Keratinocyte (primary cell): ENCODE data around the gene TMEM259. TPM values are rescaled to one million over a fixed set of nuclear protein-coding genes. Genes with fewer than 3 reads are reported as not detected.

Experiments
- DNase-seq: peaks from one replicate; pipeline ENCODE4 v3.0.0-alpha.2; 2011; ENCODE audit warnings: low read depth, missing footprints, low spot score
- FAIRE-seq: peaks from 2 replicates; lab custom pipeline; 2011; peaks lifted over from hg19 to GRCh38; lab: Jason Lieb, UNC
- H2AFZ ChIP-seq: 2 replicates; pipeline ENCODE4 v1.6.0; 2012; ENCODE audit warnings: low read length, control low read depth, inconsistent platforms; ENCODE audit not compliant: control insufficient read depth
- H3K27ac ChIP-seq: 2 replicates; pipeline ENCODE4 v1.5.1; 2011; ENCODE audit warnings: low read length; ENCODE audit not compliant: control insufficient read depth, insufficient read depth
- H3K27me3 ChIP-seq: 3 replicates; pipeline ENCODE4 v1.6.0; 2011; ENCODE audit warnings: low read length; ENCODE audit not compliant: control insufficient read depth, insufficient read depth; ENCODE audit errors: extremely low read depth
- H3K36me3 ChIP-seq, 2 experiments: 2 replicates in 1 of 2; 3 replicates in 1 of 2; pipeline ENCODE4 v1.5.1; 2011; ENCODE audit warnings: low read length in 2 of 2, mild to moderate bottlenecking in 1 of 2; ENCODE audit not compliant: control insufficient read depth in 2 of 2, insufficient read depth in 2 of 2; ENCODE audit errors: extremely low read depth in 1 of 2
- H3K4me1 ChIP-seq: 3 replicates; pipeline ENCODE4 v1.5.1; 2011; ENCODE audit warnings: low read length; ENCODE audit not compliant: control insufficient read depth, insufficient read depth; ENCODE audit errors: extremely low read depth
- H3K4me2 ChIP-seq: 3 replicates; pipeline ENCODE4 v1.6.0; 2011; ENCODE audit warnings: low read depth, low read length; ENCODE audit not compliant: control insufficient read depth, insufficient read depth; ENCODE audit errors: extremely low read depth
- H3K4me3 ChIP-seq, 3 experiments: fragments of 200-600 bp in 1 of 3; sonication (generic) in 1 of 3; 2 replicates in 2 of 3; 3 replicates in 1 of 3; pipeline ENCODE4 v1.5.1; 2011 to 2016; ENCODE audit warnings: low read length in 3 of 3, mild to moderate bottlenecking in 3 of 3, control low read depth in 2 of 3, inconsistent platforms in 1 of 3, low read depth in 1 of 3, mixed read lengths in 1 of 3, mixed run types in 1 of 3, moderate library complexity in 1 of 3; ENCODE audit not compliant: control insufficient read depth in 2 of 3, insufficient read depth in 2 of 3; ENCODE audit errors: extremely low read depth in 1 of 3
- H3K79me2 ChIP-seq: 2 replicates; pipeline ENCODE4 v1.6.0; 2012; ENCODE audit warnings: low read length; ENCODE audit not compliant: control insufficient read depth, insufficient read depth
- H3K9ac ChIP-seq: 3 replicates; pipeline ENCODE4 v1.6.0; 2011; ENCODE audit warnings: low read length; ENCODE audit not compliant: control insufficient read depth, insufficient read depth; ENCODE audit errors: extremely low read depth
- H3K9me1 ChIP-seq: 3 replicates; pipeline ENCODE4 v1.6.0; 2011; ENCODE audit warnings: low read length; ENCODE audit not compliant: control insufficient read depth, insufficient read depth; ENCODE audit errors: extremely low read depth
- H3K9me3 ChIP-seq: 2 replicates; pipeline ENCODE4 v1.5.1; 2012; ENCODE audit warnings: low read depth, low read length; ENCODE audit not compliant: control insufficient read depth
- H4K20me1 ChIP-seq: 3 replicates; pipeline ENCODE4 v1.6.0; 2011; ENCODE audit warnings: low read length; ENCODE audit not compliant: control insufficient read depth, insufficient read depth; ENCODE audit errors: extremely low read depth
- CTCF ChIP-seq, 3 experiments: IDR thresholded peaks in 1 of 3; conservative IDR thresholded peaks in 1 of 3; optimal IDR thresholded peaks in 1 of 3; 2 replicates in 2 of 3; 3 replicates in 1 of 3; pipeline versions ENCODE3 to v1.5.1; 2011; ENCODE audit warnings: low read length in 3 of 3, mild to moderate bottlenecking in 3 of 3, moderate library complexity in 2 of 3, control low read depth in 1 of 3, inconsistent platforms in 1 of 3; ENCODE audit not compliant: insufficient read depth in 2 of 3; ENCODE audit errors: extremely low read depth in 1 of 3
- EZH2 ChIP-seq: IDR thresholded peaks from one replicate; pipeline ENCODE4 v1.6.1; 2012; ENCODE audit warnings: inconsistent platforms, mild to moderate bottlenecking, low read length, moderate library complexity
- dilution Hi-C: fragments of 300-500 bp; cut with MboI; formaldehyde crosslinking; loops from one replicate; pipeline ENCODE4 v1.7.0; 2020; ENCODE audit warnings: low sequenced_read_pairs; ENCODE audit not compliant: extremely low pct_ligation_motif_present
- polyA plus RNA-seq, 5 experiments: library from polyadenylated mRNA; depleted of rRNA in 3 of 5; stranded (reverse) in 3 of 5; stranded (forward) in 1 of 5; unstranded in 1 of 5; fragments of >200 nt; gene quantifications; 1 replicate in 1 of 5; 2 replicates in 3 of 5; 3 replicates in 1 of 5; pipeline versions ENCODE4 v1.2.1 to v1.2.3, GENCODE V29; 2011 to 2012; ENCODE audit warnings: missing spikeins in 2 of 5, low read depth in 1 of 5, low replicate concordance in 1 of 5

Gene TMEM259
- polyA plus RNA-seq, 1 donor (not counting 4 experiments of a cell fraction or from before 2014, with no cell fraction given), result 61.5 TPM

GRCh38 chr19:1015782-1016646 is 4.9 kb downstream of the TMEM259 start:
- Histone ChIP-seq H3K27me3 (no peaks in the 10 kb centered on the region), H3K9me1 (peaks cover 4% of the 10 kb centered on the region), H3K27ac (peak overlapping the region; percentile 60), H3K4me3 (no peak overlapping the region), H3K9me3 (no peaks in the 10 kb centered on the region), H3K4me2 (peak overlapping the region; percentile 81), H3K9ac (peak overlapping the region; percentile 34), H3K36me3 (peaks cover 7 to 12% of the 10 kb centered on the region in 2 experiments), H2AFZ (no peak overlapping the region), H4K20me1 (peaks cover 31% of the 10 kb centered on the region), H3K79me2 (peaks cover 82% of the 10 kb centered on the region), H3K4me1 (peaks cover 38% of the 10 kb centered on the region)
- DNase-seq, result no peak
- TF ChIP-seq CTCF (optimal IDR thresholded peaks at IDR 0.05 in 1 of 3, IDR thresholded peaks at IDR 0.05 in 1 of 3, conservative IDR thresholded peaks at IDR 0.05 in 1 of 3; ENCODE audit: extremely low read depth in 1 of 3, insufficient read depth in 2 of 3, low read length in 3 of 3), result no peak
- no peak for TF ChIP-seq EZH2
- dilution Hi-C loops, result no loop called here
- FAIRE-seq, result no peak

- no peak overlapping the region for H3K4me2 ChIP-seq
- no peak overlapping the region for H3K4me3 ChIP-seq
- H3K9ac ChIP-seq, result no peak overlapping the region
- no peaks in the 10 kb centered on the region for H3K27me3 ChIP-seq
- H3K9me3 ChIP-seq, result no peaks in the 10 kb centered on the region
- H3K4me1 ChIP-seq, result peaks cover 38% of the 10 kb centered on the region
- peaks cover 7 to 13% of the 10 kb centered on the region in 2 experiments for H3K36me3 ChIP-seq
- FAIRE-seq (no peak), DNase-seq (no peak)
- H3K79me2 ChIP-seq, result peaks cover 74% of the 10 kb centered on the region
- dilution Hi-C loops, result no loop called here
- H2AFZ ChIP-seq, result no peak overlapping the region
- peaks cover 4% of the 10 kb centered on the region for H3K9me1 ChIP-seq
- no peak for TF ChIP-seq EZH2
- no peak for TF ChIP-seq CTCF (optimal IDR thresholded peaks at IDR 0.05 in 1 of 3, IDR thresholded peaks at IDR 0.05 in 1 of 3, conservative IDR thresholded peaks at IDR 0.05 in 1 of 3; ENCODE audit: extremely low read depth in 1 of 3, insufficient read depth in 2 of 3, low read length in 3 of 3)
- H3K27ac ChIP-seq, result no peak overlapping the region
- peaks cover 31% of the 10 kb centered on the region for H4K20me1 ChIP-seq
Measured at GRCh38 chr19:1015061-1015781, 5.7 kb downstream of the TMEM259 start.
